Forelimb muscle (tissue), 1 donor: ENCODE results near the gene CD6. TPM values are rescaled to one million over a fixed set of nuclear protein-coding genes. Genes with fewer than 3 reads are reported as not detected.
"Not testable (repeated sequence)": the region's sequence is repeated elsewhere in the genome, so short reads cannot be mapped to it uniquely, and the experiment has no call there.

Experiments
- DNase-seq: peaks from one replicate; pipeline ENCODE4 v3.0.0-alpha.2; 2013; ENCODE audit warnings: low read depth
- polyA plus RNA-seq: library from polyadenylated mRNA; unstranded; fragments of 120-200 nt; gene quantifications from one replicate; pipeline ENCODE4 v1.2.1, GENCODE V29; 2013; ENCODE audit not compliant: insufficient read length

The CD6 gene
- polyA plus RNA-seq, 1 donor: 0.83 TPM

- DNase-seq: no peak
These were observed 85.1 kb downstream of the CD6 start for GRCh38 chr11:61056571-61056970.

GRCh38 chr11:61056981-61057380, 85.5 kb downstream of the CD6 start:
- no peak for DNase-seq

GRCh38 chr11:61057615-61058014, 86.1 kb downstream of the CD6 start:
- no peak for DNase-seq

GRCh38 chr11:61058583-61059259, 87.2 kb downstream of the CD6 start:
- DNase-seq: no peak

GRCh38 chr11:61059260-61059752, 87.8 kb downstream of the CD6 start:
- DNase-seq: no peak

- no peak for DNase-seq
These were observed 89.8 kb downstream of the CD6 start for GRCh38 chr11:61061081-61061826.

- no peak for DNase-seq
These were observed 90.9 kb downstream of the CD6 start for GRCh38 chr11:61062181-61062930.

- not testable (repeated sequence) for DNase-seq
These were observed 93.8 kb downstream of the CD6 start for GRCh38 chr11:61065236-61065635.

GRCh38 chr11:61065955-61066638, 94.6 kb downstream of the CD6 start:
- no peak for DNase-seq

- DNase-seq: no peak
These were observed 95.2 kb downstream of the CD6 start for GRCh38 chr11:61066645-61067044.

- DNase-seq: no peak
These were observed 96.4 kb downstream of the CD6 start for GRCh38 chr11:61067782-61068446.

GRCh38 chr11:61068581-61068980, 97.1 kb downstream of the CD6 start:
- no peak for DNase-seq

GRCh38 chr11:61069427-61069826, 97.9 kb downstream of the CD6 start:
- no peak for DNase-seq

Other genes starting within 250 kb of the CD6 start
- not detected for gene MS4A18, start 247.0 kb upstream of the CD6 start, polyA plus RNA-seq
- not detected for gene MS4A15, start 214.8 kb upstream of the CD6 start, polyA plus RNA-seq
- 0.08 TPM for gene MS4A10, start 186.3 kb upstream of the CD6 start, polyA plus RNA-seq
- gene CCDC86, start 129.6 kb upstream of the CD6 start, polyA plus RNA-seq: 18.0 TPM
- gene PTGDR2, start 115.7 kb upstream of the CD6 start, polyA plus RNA-seq: 1.4 TPM
- not detected for gene ZP1, start 104.1 kb upstream of the CD6 start, polyA plus RNA-seq
- gene PRPF19, start 65.1 kb upstream of the CD6 start, polyA plus RNA-seq: 56.6 TPM
- gene TMEM109, start 57.5 kb upstream of the CD6 start, polyA plus RNA-seq: 99.9 TPM
- gene TMEM132A, start 47.2 kb upstream of the CD6 start, polyA plus RNA-seq: 36.0 TPM
- 18.2 TPM for gene SLC15A3, start 19.5 kb upstream of the CD6 start, polyA plus RNA-seq
- gene CD5, start 130.8 kb downstream of the CD6 start, polyA plus RNA-seq: 0.13 TPM
- 16.9 TPM for gene VPS37C, start 189.7 kb downstream of the CD6 start, polyA plus RNA-seq
- gene PGA3, start 231.8 kb downstream of the CD6 start, polyA plus RNA-seq: 1.5 TPM